ENCODE data around the gene AP3B2. TPM values are rescaled to one million over a fixed set of nuclear protein-coding genes. Genes with fewer than 3 reads are reported as not detected.

AP3B2 gene
- total RNA-seq, 1 experiment from 2014 or later = 0.07 TPM

GRCh38 chr15:82689147-82689546 is 20.5 kb downstream of the AP3B2 start:
- ChIA-PET CTCF (no interaction called here), POLR2A (no interaction called here), RAD21 (ENCODE audit: low non-redundant PET in 1 of 2, low total read pairs in 2 of 2, uncharacterized antibody in 2 of 2, unreplicated experiment in 2 of 2) (no interaction called here)
- ATAC-seq = no peak
- no peak for DNase-seq (ENCODE audit: low read depth, low spot score)
- Histone ChIP-seq H4K20me1 (ENCODE audit: insufficient read depth) (no peaks in the 10 kb centered on the region), H3K27ac (ENCODE audit: low read depth, low read length) (no peak overlapping the region), H3K36me3 (ENCODE audit: control insufficient read depth in 1 of 2, insufficient read depth in 2 of 2, low read length in 2 of 2) (no peaks in the 10 kb centered on the region), H3K9me2 (ENCODE audit: insufficient read depth) (no peaks in the 10 kb centered on the region), H3K9ac (ENCODE audit: low read length) (no peak overlapping the region), H3K4me2 (ENCODE audit: low read length) (no peak overlapping the region), H3K4me1 (ENCODE audit: control insufficient read depth in 1 of 2, insufficient read depth in 2 of 2, low read length in 2 of 2) (no peaks in the 10 kb centered on the region), H3K79me2 (ENCODE audit: insufficient read depth, low read length) (no peaks in the 10 kb centered on the region), H3K27me3 (ENCODE audit: insufficient read depth, low read length) (no peaks in the 10 kb centered on the region; the same call in 1 of the 2 replicates), H3K4me3 (replicated peaks in 1 of 2; ENCODE audit: low read depth in 1 of 2, low read length in 2 of 2) (no peak overlapping the region), H2AFZ (ENCODE audit: low read depth, low read length, poor library complexity, severe bottlenecking) (no peak overlapping the region), H3K9me3 (ENCODE audit: control insufficient read depth in 1 of 2, insufficient read depth in 1 of 2, low read depth in 1 of 2, low read length in 2 of 2) (no peaks in the 10 kb centered on the region)
- intact Hi-C loops (cut with micrococcal nuclease) = no loop called here
- TF ChIP-seq ZBTB33 (IDR thresholded peaks at IDR 0.05; ENCODE audit: extremely low read depth, insufficient replicate concordance, low read length) (no peak), TCF7L2 (IDR thresholded peaks at IDR 0.05; ENCODE audit: borderline replicate concordance, extremely low read depth, insufficient read depth, insufficient read length) (no peak), EGR1 (IDR thresholded peaks at IDR 0.05; ENCODE audit: low read depth) (no peak), FOSL1 (IDR thresholded peaks at IDR 0.05; ENCODE audit: low read depth) (no peak), CEBPB (IDR thresholded peaks at IDR 0.05; ENCODE audit: low read depth) (no peak), ZNF274 (IDR thresholded peaks at IDR 0.05; ENCODE audit: low read depth, low read length) (no peak), YY1 (IDR thresholded peaks at IDR 0.05; ENCODE audit: extremely low read depth, insufficient replicate concordance, low read depth, low read length) (no peak), EZH2phosphoT487 (IDR thresholded peaks at IDR 0.05; ENCODE audit: borderline replicate concordance) (no peak), ATF3 (IDR thresholded peaks at IDR 0.05) (no peak), POLR2A (IDR thresholded peaks at IDR 0.05; ENCODE audit: borderline replicate concordance, extremely low read depth, insufficient read depth, insufficient read length) (no peak), SRF (IDR thresholded peaks at IDR 0.05; ENCODE audit: low read depth) (no peak), ZFX (IDR thresholded peaks at IDR 0.05) (no peak), JUND (IDR thresholded peaks at IDR 0.05) (no peak), RAD21 (IDR thresholded peaks at IDR 0.05; ENCODE audit: low read depth) (no peak), MAX (IDR thresholded peaks at IDR 0.05) (no peak), CBX3 (IDR thresholded peaks at IDR 0.05; ENCODE audit: low read depth) (no peak), ELF1 (IDR thresholded peaks at IDR 0.05; ENCODE audit: borderline replicate concordance, low read depth) (no peak), EZH2 (IDR thresholded peaks at IDR 0.05) (no peak), POLR2AphosphoS5 (IDR thresholded peaks at IDR 0.05; ENCODE audit: low read depth, low read length) (no peak)
- no TSS peak for BruUV-seq (replicated peaks)

All from HCT116 (cell line).